Upper lobe of left lung (tissue), 4 donors: ENCODE results near the gene APOL2.

Experiments used
- CTCF ChIP-seq, 6 experiments: fragments of 450-650 bp in 4 of 6; fragments of 200-600 bp in 2 of 6; sonication (generic) in 2 of 6; IDR thresholded peaks; one replicate each; pipeline ENCODE4 v1.5.1; 2016 to 2019; ENCODE audit warnings: antibody characterized with exemption in 6 of 6
- EP300 ChIP-seq, 4 donors: sonication (generic); formaldehyde crosslinking; IDR thresholded peaks; one replicate each; pipeline ENCODE4 v1.5.1; 2017; ENCODE audit warnings: antibody characterized with exemption in 4 of 4, control low read depth in 2 of 4

DNA sequence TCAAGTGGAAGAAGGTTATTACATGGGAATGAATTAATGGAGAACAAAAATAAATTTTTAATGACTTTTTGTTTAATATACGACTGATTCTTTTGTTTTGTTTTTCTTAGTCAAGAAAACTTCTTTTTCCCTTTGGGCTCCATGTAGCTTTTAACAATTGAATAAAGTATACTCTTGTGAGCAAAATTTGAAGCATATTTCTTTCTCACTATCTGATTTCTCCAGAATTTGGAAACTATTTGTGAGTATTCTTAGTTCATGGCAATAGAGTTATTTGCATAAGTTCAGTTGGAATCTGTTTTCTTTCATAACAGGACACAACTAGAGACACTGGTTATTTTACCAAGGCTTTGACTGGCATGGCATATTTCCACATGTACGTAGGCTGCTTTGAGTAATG lies 9.8 kb upstream of the APOL2 start:
- no peak for TF ChIP-seq EP300 (IDR thresholded peaks at IDR 0.05)
- no peak for TF ChIP-seq CTCF (IDR thresholded peaks at IDR 0.05)
